Measurements from ENCODE around the gene ONECUT2. TPM values are rescaled to one million over a fixed set of nuclear protein-coding genes. Genes with fewer than 3 reads are reported as not detected.

Gene ONECUT2
- total and polyA plus RNA-seq, 2 experiments from 2014 or later: 0.82 to 1.7 TPM

DNA sequence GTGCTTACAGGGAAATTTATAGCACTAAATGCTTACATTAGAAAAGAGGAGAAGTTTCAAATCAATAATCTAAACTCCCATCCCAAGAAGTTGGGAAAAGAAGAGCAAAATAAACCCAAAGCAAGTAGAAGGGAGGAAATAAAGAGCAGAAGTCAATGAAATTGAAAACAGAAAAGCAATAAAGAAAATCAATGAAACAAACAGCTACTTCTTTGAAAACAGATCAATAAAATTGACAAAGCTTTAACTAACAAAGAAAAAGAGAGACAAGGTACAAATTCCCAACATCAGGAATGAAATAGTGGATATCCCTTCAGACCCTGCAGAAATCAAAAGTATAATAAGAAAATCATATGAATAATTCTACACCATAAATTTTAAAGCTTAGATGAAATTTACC, 25.5 kb upstream of the ONECUT2 start:
- TF ChIP-seq STAT1 (IDR thresholded peaks at IDR 0.05; ENCODE audit: unreplicated experiment): no peak
- no peak for TF ChIP-seq POLR2AphosphoS5 (IDR thresholded peaks at IDR 0.05; ENCODE audit: low read depth)
- TF ChIP-seq EZH2phosphoT487 (IDR thresholded peaks at IDR 0.05; ENCODE audit: unreplicated experiment): no peak
- TF ChIP-seq ZNF114 (CRISPR knock-in tag; IDR thresholded peaks at IDR 0.05): no peak
- no peak for TF ChIP-seq JUNB (IDR thresholded peaks at IDR 0.05; ENCODE audit: unreplicated experiment)
- no peak for TF ChIP-seq CREB1 (CRISPR knock-in tag; IDR thresholded peaks at IDR 0.05; ENCODE audit: low read depth)
- TF ChIP-seq, protein P1, sequence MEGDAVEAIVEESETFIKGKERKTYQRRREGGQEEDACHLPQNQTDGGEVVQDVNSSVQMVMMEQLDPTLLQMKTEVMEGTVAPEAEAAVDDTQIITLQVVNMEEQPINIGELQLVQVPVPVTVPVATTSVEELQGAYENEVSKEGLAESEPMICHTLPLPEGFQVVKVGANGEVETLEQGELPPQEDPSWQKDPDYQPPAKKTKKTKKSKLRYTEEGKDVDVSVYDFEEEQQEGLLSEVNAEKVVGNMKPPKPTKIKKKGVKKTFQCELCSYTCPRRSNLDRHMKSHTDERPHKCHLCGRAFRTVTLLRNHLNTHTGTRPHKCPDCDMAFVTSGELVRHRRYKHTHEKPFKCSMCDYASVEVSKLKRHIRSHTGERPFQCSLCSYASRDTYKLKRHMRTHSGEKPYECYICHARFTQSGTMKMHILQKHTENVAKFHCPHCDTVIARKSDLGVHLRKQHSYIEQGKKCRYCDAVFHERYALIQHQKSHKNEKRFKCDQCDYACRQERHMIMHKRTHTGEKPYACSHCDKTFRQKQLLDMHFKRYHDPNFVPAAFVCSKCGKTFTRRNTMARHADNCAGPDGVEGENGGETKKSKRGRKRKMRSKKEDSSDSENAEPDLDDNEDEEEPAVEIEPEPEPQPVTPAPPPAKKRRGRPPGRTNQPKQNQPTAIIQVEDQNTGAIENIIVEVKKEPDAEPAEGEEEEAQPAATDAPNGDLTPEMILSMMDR (conservative IDR thresholded peaks at IDR 0.05; ENCODE audit: low read depth in 2 of 2): no peak
- TF ChIP-seq ZNF331 (CRISPR knock-in tag; IDR thresholded peaks at IDR 0.05; ENCODE audit: low read depth): no peak
- TF ChIP-seq, protein P2, sequence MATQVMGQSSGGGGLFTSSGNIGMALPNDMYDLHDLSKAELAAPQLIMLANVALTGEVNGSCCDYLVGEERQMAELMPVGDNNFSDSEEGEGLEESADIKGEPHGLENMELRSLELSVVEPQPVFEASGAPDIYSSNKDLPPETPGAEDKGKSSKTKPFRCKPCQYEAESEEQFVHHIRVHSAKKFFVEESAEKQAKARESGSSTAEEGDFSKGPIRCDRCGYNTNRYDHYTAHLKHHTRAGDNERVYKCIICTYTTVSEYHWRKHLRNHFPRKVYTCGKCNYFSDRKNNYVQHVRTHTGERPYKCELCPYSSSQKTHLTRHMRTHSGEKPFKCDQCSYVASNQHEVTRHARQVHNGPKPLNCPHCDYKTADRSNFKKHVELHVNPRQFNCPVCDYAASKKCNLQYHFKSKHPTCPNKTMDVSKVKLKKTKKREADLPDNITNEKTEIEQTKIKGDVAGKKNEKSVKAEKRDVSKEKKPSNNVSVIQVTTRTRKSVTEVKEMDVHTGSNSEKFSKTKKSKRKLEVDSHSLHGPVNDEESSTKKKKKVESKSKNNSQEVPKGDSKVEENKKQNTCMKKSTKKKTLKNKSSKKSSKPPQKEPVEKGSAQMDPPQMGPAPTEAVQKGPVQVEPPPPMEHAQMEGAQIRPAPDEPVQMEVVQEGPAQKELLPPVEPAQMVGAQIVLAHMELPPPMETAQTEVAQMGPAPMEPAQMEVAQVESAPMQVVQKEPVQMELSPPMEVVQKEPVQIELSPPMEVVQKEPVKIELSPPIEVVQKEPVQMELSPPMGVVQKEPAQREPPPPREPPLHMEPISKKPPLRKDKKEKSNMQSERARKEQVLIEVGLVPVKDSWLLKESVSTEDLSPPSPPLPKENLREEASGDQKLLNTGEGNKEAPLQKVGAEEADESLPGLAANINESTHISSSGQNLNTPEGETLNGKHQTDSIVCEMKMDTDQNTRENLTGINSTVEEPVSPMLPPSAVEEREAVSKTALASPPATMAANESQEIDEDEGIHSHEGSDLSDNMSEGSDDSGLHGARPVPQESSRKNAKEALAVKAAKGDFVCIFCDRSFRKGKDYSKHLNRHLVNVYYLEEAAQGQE (IDR thresholded peaks at IDR 0.05; ENCODE audit: unreplicated experiment): no peak
- TF ChIP-seq, protein P3, sequence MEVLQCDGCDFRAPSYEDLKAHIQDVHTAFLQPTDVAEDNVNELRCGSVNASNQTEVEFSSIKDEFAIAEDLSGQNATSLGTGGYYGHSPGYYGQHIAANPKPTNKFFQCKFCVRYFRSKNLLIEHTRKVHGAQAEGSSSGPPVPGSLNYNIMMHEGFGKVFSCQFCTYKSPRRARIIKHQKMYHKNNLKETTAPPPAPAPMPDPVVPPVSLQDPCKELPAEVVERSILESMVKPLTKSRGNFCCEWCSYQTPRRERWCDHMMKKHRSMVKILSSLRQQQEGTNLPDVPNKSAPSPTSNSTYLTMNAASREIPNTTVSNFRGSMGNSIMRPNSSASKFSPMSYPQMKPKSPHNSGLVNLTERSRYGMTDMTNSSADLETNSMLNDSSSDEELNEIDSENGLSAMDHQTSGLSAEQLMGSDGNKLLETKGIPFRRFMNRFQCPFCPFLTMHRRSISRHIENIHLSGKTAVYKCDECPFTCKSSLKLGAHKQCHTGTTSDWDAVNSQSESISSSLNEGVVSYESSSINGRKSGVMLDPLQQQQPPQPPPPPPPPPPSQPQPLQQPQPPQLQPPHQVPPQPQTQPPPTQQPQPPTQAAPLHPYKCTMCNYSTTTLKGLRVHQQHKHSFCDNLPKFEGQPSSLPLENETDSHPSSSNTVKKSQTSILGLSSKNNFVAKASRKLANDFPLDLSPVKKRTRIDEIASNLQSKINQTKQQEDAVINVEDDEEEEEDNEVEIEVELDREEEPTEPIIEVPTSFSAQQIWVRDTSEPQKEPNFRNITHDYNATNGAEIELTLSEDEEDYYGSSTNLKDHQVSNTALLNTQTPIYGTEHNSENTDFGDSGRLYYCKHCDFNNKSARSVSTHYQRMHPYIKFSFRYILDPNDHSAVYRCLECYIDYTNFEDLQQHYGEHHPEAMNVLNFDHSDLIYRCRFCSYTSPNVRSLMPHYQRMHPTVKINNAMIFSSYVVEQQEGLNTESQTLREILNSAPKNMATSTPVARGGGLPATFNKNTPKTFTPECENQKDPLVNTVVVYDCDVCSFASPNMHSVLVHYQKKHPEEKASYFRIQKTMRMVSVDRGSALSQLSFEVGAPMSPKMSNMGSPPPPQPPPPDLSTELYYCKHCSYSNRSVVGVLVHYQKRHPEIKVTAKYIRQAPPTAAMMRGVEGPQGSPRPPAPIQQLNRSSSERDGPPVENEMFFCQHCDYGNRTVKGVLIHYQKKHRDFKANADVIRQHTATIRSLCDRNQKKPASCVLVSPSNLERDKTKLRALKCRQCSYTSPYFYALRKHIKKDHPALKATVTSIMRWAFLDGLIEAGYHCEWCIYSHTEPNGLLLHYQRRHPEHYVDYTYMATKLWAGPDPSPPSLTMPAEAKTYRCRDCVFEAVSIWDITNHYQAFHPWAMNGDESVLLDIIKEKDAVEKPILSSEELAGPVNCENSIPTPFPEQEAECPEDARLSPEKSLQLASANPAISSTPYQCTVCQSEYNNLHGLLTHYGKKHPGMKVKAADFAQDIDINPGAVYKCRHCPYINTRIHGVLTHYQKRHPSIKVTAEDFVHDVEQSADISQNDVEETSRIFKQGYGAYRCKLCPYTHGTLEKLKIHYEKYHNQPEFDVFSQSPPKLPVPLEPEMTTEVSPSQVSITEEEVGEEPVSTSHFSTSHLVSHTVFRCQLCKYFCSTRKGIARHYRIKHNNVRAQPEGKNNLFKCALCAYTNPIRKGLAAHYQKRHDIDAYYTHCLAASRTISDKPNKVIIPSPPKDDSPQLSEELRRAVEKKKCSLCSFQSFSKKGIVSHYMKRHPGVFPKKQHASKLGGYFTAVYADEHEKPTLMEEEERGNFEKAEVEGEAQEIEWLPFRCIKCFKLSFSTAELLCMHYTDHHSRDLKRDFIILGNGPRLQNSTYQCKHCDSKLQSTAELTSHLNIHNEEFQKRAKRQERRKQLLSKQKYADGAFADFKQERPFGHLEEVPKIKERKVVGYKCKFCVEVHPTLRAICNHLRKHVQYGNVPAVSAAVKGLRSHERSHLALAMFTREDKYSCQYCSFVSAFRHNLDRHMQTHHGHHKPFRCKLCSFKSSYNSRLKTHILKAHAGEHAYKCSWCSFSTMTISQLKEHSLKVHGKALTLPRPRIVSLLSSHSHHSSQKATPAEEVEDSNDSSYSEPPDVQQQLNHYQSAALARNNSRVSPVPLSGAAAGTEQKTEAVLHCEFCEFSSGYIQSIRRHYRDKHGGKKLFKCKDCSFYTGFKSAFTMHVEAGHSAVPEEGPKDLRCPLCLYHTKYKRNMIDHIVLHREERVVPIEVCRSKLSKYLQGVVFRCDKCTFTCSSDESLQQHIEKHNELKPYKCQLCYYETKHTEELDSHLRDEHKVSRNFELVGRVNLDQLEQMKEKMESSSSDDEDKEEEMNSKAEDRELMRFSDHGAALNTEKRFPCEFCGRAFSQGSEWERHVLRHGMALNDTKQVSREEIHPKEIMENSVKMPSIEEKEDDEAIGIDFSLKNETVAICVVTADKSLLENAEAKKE (CRISPR knock-in tag; IDR thresholded peaks at IDR 0.05): no peak
- no peak for TF ChIP-seq NANOG (IDR thresholded peaks at IDR 0.05; ENCODE audit: borderline replicate concordance)
- TF ChIP-seq, protein P4, sequence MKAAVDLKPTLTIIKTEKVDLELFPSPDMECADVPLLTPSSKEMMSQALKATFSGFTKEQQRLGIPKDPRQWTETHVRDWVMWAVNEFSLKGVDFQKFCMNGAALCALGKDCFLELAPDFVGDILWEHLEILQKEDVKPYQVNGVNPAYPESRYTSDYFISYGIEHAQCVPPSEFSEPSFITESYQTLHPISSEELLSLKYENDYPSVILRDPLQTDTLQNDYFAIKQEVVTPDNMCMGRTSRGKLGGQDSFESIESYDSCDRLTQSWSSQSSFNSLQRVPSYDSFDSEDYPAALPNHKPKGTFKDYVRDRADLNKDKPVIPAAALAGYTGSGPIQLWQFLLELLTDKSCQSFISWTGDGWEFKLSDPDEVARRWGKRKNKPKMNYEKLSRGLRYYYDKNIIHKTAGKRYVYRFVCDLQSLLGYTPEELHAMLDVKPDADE (IDR thresholded peaks at IDR 0.05): no peak
- TF ChIP-seq EZH2 (IDR thresholded peaks at IDR 0.05; ENCODE audit: low read depth, unreplicated experiment): no peak
- Histone ChIP-seq H3K4me1 (ENCODE audit: insufficient read depth) (no peaks in the 10 kb centered on the region), H4K20me1 (replicated peaks; ENCODE audit: insufficient read depth) (no peaks in the 10 kb centered on the region), H3K9me2 (ENCODE audit: insufficient read depth) (no peaks in the 10 kb centered on the region), H3F3A (replicated peaks; ENCODE audit: low read depth) (no peaks in the 10 kb centered on the region), H3K79me2 (replicated peaks; ENCODE audit: insufficient read depth) (no peaks in the 10 kb centered on the region), H3K27ac (ENCODE audit: low read depth) (no peak overlapping the region), H3K27me3 (ENCODE audit: insufficient read depth) (no peaks in the 10 kb centered on the region), H3K4me3 (no peak overlapping the region), H3K4me2 (no peak overlapping the region), H3K36me3 (ENCODE audit: insufficient read depth) (no peaks in the 10 kb centered on the region), H2AFZ (no peak overlapping the region)
- Mint-ChIP-seq H3K27ac (no peak overlapping the region), H3K27me3 (ENCODE audit: insufficient read depth, low read depth, poor library complexity) (no peaks in the 10 kb centered on the region), H3K9me3 (no peaks in the 10 kb centered on the region), H3K36me3 (ENCODE audit: low read depth) (no peaks in the 10 kb centered on the region), H3K4me3 (no peak overlapping the region), H3K4me1 (no peaks in the 10 kb centered on the region)
- no peak for ATAC-seq
- DNase-seq (ENCODE audit: low spot score): no peak
